ENCODE measurements around the gene NSDHL.

Gene NSDHL

DNA sequence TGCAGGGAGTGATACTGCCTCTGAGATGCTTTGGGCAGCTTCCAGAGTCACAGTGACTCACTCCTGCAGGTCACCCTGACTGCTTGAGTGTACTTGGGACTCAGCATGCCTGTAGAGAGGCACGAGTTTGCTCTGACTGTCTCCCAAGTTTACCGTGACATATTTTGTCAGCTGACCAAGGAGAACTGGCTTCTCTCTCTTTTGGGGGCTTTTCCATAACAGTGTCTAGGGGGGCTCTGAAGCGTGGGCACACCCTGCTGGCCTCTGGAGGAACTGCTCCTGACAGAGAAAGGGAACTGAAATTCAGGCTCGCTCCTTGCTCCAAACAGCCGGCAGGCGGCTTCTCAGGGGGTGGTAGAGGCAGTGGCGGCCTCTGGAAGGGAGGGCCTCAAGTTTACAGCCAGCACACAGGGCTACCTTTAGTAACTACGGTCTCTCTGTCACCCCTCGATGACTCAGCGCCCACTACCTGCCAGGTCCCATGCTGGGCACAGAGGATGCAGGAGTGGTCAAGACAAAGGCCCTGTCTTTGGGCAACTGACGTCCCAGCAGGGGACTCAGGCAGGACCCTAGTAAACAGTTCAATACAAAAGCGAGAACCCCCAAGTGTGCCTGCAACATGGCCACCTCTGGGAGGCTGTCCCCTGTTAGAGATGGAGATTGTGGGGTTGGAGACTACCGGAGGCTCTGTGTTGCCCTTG is 84.8 kb downstream of the NSDHL start:
- peak; percentile 4 for DNase-seq (ENCODE audit: low read depth)

DNA sequence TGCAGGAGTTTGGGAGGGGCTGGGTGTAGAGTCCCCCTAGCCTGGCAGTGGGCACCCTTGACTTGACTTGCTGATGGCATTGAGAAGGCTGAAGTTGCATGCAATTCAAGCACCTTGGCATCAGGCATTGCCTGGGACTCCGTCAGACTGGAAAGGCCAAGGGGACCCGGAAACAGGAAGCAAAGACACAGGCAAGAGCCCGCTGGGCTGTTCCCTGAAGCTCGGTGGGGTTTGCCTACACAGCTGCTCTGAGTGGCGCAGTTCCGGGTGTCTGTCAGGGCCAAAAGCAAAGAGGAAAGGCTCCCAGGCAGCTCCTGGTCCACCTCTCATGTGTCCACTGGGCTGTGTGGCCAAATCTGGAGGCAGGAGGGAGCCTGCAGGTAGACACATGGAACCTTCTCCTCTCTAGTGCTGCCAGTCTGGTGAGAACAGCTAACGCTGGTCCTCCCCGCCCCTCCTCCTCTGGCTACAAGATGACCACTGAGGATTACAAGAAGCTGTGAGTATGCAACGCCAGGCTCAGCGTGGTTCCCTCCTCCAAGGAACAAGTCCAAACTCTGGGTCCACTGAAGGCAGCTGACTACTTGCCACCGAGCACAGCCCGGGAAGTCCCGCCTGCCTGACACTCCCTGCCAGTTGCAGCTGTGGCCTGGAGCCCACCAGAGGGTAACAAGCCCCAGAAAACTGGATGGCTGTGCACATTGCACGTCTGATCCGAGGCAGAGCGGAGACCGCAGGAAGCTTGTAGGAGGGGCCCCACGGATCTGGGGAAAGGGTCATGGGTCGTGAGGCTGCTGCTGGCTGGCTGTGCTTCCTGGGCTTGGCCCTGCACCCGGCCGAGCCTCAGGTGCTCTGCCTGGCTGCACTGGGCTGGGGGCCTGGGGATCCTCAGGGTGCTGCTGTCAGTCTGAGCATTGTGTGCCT is 87.1 kb downstream of the NSDHL start:
- peak; percentile 18 for DNase-seq (ENCODE audit: low read depth)

DNA sequence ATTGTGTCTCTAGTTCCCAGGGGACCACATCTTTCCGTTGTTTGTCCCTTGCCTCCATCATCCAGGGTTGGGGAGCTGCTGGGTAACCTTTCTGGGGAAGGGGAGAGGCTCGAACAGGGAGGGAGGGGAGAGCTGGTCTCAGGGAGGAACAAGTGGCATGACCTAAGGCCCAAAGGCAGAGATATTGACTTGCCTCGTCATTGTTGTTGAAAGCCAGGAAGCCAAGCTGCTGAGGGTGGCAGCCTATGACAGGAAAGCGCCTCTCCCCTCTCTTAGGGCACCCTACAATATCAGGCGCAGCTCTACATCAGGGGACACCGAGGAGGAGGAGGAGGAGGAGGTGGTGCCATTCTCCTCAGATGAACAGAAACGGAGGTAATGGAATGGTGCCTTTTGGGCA is 87.8 kb downstream of the NSDHL start:
- DNase-seq (ENCODE audit: low read depth) = no peak

Data from fibroblast of gingiva (primary cell).